ENCODE data around the gene PNPLA2.

DNA sequence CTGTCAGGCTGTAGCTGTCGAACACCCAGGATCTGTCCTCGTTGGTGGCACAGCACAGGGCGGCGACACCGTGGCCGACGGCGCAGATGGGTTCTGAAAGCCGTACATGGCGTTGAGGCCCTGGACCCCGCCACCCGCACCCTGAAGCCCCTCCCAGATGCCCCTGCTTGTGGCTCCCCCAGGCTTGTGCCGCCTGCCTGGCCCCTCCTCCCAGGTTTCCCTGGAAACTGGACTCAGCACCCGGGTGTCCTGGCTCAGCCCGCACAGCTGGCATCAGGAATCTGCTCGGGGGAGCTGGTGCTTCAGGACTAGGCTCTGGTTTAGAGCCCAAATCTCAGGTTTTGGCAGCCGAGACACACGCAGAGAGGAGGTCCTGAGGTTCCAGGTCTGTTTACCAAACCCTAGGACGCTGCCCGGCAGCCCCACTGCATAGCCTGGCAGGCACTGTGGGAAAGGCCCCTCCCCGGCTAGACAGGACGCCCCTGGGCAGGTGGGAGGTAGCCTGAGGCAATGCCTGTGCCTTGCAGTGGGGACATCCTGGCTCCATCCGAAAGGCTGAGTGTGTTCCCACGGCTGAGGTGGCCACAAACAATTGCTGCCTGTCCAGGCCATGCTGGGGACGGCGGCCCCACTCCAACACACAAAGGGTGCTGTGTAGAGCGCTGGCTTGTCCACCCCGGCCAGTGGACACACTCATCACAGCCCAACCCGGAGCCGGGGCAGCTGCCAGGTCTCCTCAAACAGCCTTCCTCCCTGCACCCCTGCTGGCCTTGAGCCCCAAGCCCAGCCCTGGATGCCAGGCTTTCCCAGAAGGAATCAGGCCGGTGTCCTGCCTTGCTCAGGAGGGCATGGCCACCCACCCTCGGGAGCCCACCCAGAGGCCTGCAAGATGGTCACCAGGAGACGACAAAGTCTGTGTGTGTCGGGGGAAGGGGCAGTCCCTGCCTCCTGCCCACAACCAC, 46.0 kb upstream of the PNPLA2 start:
- TF ChIP-seq, protein P1, sequence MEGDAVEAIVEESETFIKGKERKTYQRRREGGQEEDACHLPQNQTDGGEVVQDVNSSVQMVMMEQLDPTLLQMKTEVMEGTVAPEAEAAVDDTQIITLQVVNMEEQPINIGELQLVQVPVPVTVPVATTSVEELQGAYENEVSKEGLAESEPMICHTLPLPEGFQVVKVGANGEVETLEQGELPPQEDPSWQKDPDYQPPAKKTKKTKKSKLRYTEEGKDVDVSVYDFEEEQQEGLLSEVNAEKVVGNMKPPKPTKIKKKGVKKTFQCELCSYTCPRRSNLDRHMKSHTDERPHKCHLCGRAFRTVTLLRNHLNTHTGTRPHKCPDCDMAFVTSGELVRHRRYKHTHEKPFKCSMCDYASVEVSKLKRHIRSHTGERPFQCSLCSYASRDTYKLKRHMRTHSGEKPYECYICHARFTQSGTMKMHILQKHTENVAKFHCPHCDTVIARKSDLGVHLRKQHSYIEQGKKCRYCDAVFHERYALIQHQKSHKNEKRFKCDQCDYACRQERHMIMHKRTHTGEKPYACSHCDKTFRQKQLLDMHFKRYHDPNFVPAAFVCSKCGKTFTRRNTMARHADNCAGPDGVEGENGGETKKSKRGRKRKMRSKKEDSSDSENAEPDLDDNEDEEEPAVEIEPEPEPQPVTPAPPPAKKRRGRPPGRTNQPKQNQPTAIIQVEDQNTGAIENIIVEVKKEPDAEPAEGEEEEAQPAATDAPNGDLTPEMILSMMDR (IDR thresholded peaks at IDR 0.05), result no peak
- no peak for TF ChIP-seq ZFX (IDR thresholded peaks at IDR 0.05; ENCODE audit: borderline replicate concordance)
